Mammary epithelial cell (primary cell): Measurements from ENCODE around the gene THRB.

Experiments used
- EZH2 ChIP-seq: IDR thresholded peaks from 2 replicates; pipeline ENCODE4 v1.6.1; 2012; ENCODE audit warnings: low read length, inconsistent platforms, borderline replicate concordance
- TF ChIP-seq, protein P1 (sequence below), 2 donors: IDR thresholded peaks in 1 of 2; conservative IDR thresholded peaks in 1 of 2; 2 replicates each; pipeline ENCODE4 v1.5.1; 2011 to 2012; ENCODE audit warnings: inconsistent platforms in 2 of 2, low read length in 2 of 2, mild to moderate bottlenecking in 2 of 2, control low read depth in 1 of 2, low read depth in 1 of 2; ENCODE audit not compliant: insufficient read depth in 1 of 2; ENCODE audit errors: extremely low read depth in 1 of 2

DNA sequence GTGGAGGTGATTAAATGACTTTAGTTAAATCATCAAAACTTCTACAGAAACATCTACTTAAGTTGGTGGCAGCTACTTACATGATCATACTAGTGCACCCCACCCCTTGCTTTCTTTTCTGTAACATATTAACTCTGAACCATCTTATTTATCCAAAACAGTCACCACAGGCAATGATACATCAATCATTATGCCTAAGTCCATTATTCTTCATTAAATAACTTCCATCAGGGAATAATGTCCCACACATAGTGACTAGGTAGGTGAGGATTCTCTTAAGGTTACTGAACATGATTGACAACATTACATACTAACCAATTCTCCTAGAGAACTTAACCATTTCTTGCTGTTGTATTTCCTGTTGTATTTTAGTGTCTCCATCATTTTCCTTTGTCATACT is 339.4 kb downstream of the THRB start:
- TF ChIP-seq, protein P1, sequence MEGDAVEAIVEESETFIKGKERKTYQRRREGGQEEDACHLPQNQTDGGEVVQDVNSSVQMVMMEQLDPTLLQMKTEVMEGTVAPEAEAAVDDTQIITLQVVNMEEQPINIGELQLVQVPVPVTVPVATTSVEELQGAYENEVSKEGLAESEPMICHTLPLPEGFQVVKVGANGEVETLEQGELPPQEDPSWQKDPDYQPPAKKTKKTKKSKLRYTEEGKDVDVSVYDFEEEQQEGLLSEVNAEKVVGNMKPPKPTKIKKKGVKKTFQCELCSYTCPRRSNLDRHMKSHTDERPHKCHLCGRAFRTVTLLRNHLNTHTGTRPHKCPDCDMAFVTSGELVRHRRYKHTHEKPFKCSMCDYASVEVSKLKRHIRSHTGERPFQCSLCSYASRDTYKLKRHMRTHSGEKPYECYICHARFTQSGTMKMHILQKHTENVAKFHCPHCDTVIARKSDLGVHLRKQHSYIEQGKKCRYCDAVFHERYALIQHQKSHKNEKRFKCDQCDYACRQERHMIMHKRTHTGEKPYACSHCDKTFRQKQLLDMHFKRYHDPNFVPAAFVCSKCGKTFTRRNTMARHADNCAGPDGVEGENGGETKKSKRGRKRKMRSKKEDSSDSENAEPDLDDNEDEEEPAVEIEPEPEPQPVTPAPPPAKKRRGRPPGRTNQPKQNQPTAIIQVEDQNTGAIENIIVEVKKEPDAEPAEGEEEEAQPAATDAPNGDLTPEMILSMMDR (conservative IDR thresholded peaks at IDR 0.05 in 1 of 2, IDR thresholded peaks at IDR 0.05 in 1 of 2; ENCODE audit: extremely low read depth in 1 of 2, insufficient read depth in 1 of 2, low read depth in 1 of 2, low read length in 2 of 2): no peak
- no peak for TF ChIP-seq EZH2
